ENCODE data around the gene MCM3AP. TPM values are rescaled to one million over a fixed set of nuclear protein-coding genes. Genes with fewer than 3 reads are reported as not detected.

The MCM3AP gene
- total and polyA plus RNA-seq, 9 of the 15 experiments (the other 6 are each of a cell fraction or from before 2014, with no cell fraction given), result 6.5 to 179 (median 69.6) TPM

DNA sequence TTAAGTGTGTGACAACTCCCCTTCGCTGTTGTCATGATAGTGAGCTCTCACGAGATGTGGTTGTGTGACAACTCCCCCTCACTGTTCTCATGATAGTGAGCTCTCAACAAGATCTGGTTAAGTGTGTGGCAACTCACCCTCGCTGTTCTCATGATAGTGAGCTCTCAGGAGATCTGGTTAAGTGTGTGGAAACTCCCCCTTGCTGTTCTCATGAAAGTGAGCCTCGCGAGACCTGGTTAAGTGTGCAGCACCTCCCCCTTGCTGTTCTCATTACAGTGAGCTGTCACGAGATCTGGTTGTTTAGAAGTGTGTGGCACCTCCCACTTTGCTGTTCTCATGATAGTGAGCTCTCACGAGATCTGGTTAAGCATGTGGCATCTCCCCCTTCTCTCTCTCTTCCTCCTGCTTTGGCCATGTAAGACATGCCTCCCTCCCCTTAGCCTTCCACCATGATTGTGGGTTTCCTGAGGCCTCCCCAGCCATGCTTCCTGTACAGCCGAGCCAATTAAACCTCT lies 31.7 kb downstream of the MCM3AP start (continued):
- TF ChIP-seq, protein P1, sequence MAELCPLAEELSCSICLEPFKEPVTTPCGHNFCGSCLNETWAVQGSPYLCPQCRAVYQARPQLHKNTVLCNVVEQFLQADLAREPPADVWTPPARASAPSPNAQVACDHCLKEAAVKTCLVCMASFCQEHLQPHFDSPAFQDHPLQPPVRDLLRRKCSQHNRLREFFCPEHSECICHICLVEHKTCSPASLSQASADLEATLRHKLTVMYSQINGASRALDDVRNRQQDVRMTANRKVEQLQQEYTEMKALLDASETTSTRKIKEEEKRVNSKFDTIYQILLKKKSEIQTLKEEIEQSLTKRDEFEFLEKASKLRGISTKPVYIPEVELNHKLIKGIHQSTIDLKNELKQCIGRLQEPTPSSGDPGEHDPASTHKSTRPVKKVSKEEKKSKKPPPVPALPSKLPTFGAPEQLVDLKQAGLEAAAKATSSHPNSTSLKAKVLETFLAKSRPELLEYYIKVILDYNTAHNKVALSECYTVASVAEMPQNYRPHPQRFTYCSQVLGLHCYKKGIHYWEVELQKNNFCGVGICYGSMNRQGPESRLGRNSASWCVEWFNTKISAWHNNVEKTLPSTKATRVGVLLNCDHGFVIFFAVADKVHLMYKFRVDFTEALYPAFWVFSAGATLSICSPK (IDR thresholded peaks at IDR 0.05; ENCODE audit: borderline replicate concordance), result no peak
- TF ChIP-seq BHLHE40 (IDR thresholded peaks at IDR 0.05; ENCODE audit: low read length) (peak; percentile 85), RBM25 (IDR thresholded peaks at IDR 0.05; ENCODE audit: low read depth, low read length, severe bottlenecking) (peak; percentile 40), MYNN (IDR thresholded peaks at IDR 0.05) (peak; percentile 81), MYNN (CRISPR knock-in tag; IDR thresholded peaks at IDR 0.05) (no peak), TFE3 (CRISPR knock-in tag; IDR thresholded peaks at IDR 0.05) (peak; percentile 9; the same call in 1 of the 2 replicates), CREB3L1 (IDR thresholded peaks at IDR 0.05; ENCODE audit: borderline replicate concordance, low read depth) (peak; percentile 84; the same call in 1 of the 2 replicates), CHD1 (IDR thresholded peaks at IDR 0.05; ENCODE audit: low read length) (no peak), ARHGAP35 (IDR thresholded peaks at IDR 0.05; ENCODE audit: partially characterized antibody) (peak; percentile 72), ATF1 (CRISPR knock-in tag; IDR thresholded peaks at IDR 0.05) (no peak), ATF1 (tag; IDR thresholded peaks at IDR 0.05) (no peak; the same call in 1 of the 2 replicates), ARNT (IDR thresholded peaks at IDR 0.05) (0 out of 4 replicates have a peak, but pooled peaks of 1 of the 2 experiments have one; percentile 21), ZNF444 (CRISPR knock-in tag; IDR thresholded peaks at IDR 0.05) (no peak), JUNB (CRISPR knock-in tag; conservative IDR thresholded peaks at IDR 0.05) (no peak)
- TF ChIP-seq, protein P2, sequence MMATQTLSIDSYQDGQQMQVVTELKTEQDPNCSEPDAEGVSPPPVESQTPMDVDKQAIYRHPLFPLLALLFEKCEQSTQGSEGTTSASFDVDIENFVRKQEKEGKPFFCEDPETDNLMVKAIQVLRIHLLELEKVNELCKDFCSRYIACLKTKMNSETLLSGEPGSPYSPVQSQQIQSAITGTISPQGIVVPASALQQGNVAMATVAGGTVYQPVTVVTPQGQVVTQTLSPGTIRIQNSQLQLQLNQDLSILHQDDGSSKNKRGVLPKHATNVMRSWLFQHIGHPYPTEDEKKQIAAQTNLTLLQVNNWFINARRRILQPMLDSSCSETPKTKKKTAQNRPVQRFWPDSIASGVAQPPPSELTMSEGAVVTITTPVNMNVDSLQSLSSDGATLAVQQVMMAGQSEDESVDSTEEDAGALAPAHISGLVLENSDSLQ (IDR thresholded peaks at IDR 0.05), result peak; percentile 77

Measured in K562 (cell line).